HG03469 (cell line): ENCODE data around the gene MSMP.
A peak's percentile ranks its signal among the peaks of the same experiment; 100 is the strongest.

Experiments used
- ATAC-seq: cut with Tn5 transposase; IDR thresholded peaks from one replicate; pipeline ENCODE4 v1.9.1; 2021; ENCODE audit warnings: mild to moderate bottlenecking, moderate library complexity, moderate number of reproducible peaks; ENCODE audit not compliant: unreplicated experiment

Gene MSMP

DNA sequence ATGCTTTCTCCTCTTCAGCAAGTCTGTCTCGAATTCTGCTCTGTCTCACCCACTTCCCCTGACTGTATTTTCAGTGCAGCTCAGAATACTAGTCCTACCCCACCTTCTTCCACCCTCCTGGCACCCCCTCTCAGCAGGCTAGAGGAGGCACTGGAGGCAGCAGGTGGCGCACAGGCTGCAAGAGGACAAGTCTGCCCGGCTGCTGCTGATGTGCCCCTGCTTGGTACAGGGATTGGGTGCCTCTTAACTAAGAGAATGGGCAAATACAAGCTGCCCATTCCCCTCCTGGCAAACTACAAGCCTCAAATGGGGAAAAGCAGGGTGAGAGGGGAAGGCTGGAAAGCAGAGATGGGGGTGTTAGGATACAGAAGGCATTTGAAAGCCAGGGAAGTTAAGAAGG is 27.1 kb downstream of the MSMP start:
- no peak for ATAC-seq

DNA sequence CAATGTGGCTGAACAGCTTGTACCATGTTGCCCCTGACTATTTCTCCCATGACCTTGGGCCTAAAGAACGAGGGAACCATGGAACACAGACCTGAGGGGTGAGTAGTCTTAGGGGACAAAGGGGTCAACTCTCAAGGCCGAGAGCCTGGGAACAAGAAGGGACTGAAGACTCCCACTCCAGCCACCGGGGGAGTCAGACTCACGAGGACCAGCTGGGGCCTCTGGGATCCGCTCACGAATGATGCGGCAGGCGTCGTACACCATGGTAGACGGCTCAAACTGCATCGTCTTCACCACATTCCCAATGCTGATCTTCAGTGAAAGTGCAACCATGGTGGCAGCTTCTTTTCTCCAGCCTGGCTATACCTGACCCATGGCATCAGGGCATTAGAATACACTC is 28.7 kb downstream of the MSMP start:
- no peak for ATAC-seq

DNA sequence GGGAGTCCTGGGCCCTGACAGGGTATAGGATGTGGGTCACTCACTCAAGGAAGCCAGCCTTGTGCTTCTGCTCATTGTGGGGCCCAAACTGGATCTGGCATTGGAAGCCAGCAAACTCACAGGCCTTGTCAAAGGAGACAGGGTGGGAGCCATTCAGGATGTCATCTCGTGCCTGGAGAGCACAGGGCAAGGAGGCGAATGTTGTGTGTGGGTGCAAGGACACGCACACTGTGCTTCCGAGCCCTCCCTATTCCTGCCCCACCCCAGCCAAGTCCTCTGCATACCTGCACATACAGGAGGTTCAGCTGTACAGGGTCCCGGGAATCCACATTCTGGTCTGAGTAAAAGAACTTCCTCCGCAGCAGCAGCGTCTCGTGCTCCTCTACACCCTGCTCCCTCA is 30.2 kb downstream of the MSMP start:
- no peak for ATAC-seq

DNA sequence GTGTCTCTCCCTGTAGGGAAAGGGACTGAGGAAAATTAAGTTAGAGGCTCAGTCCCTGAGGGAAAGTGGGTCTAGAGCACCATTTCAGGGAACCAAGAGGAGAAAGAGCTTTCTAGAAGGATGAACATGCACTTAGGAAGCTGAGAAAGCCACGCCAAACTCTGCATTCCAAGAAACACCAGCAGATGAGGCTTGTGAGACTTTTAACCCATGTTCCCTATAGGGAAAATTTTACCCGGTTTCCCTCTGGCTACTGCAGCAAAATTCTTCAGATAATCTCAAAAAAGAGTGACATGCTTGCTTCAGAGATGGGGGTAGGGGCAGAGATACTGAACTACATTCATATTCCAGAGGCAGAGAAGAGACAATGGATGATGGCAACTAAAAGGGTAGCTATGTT is 30.6 kb downstream of the MSMP start:
- ATAC-seq: no peak

DNA sequence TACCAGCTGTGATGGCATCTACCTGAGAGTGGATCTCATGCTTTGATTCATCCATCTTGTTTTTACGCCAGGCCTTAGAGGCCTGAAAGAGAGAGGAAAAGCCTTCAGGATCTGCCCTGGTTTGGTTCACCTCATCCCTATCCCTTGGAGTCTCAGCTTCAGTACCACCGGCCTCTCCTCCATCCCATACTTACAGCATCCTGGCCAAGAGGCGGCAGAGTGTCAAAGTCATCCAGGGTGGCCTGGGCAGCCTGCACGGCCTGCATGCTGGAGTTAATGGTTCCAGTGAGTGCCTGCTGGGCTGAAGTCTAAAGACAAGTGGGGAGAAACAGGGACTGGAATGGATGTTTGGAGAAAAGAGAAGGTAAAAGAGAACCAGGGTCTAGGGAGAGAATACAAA is 34.5 kb downstream of the MSMP start:
- no peak for ATAC-seq

DNA sequence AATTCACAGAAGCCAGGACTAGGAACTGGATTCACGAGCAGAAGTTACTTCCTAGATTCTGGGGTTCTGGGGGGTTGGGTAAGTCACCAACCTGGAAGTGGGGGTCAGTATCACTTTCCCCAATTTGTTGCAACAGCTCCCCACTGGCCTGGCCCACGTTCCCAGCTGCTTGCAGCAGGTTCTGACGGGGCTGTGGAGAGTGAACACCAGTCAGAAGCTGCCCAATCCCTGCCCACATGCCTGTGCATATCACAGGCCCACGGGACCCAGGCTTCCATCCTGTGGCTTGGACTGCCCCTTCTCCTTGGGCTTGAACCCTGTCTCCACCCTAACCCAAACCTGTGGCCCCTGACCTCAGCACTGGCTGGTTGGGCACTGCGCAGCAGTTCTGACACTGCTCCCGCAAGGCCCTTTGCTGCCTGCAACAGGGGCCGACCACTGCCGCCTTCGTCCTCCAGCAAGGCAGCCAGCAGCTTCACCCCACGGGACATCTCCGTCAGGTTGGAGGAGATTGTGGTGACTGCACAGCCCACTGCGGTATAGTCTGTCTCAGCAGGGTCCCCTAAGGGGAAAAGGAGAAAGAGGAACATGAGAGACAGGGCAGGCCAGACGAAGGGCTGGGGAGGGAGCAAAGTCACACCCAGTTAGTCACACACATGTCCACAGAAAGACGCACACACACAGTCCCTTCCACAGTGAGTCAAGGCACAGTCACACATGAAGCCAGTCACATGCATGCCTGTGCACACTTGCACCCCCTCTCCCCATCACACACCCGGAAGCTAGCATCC is 35.2 kb downstream of the MSMP start:
- peak; percentile 41 for ATAC-seq

DNA sequence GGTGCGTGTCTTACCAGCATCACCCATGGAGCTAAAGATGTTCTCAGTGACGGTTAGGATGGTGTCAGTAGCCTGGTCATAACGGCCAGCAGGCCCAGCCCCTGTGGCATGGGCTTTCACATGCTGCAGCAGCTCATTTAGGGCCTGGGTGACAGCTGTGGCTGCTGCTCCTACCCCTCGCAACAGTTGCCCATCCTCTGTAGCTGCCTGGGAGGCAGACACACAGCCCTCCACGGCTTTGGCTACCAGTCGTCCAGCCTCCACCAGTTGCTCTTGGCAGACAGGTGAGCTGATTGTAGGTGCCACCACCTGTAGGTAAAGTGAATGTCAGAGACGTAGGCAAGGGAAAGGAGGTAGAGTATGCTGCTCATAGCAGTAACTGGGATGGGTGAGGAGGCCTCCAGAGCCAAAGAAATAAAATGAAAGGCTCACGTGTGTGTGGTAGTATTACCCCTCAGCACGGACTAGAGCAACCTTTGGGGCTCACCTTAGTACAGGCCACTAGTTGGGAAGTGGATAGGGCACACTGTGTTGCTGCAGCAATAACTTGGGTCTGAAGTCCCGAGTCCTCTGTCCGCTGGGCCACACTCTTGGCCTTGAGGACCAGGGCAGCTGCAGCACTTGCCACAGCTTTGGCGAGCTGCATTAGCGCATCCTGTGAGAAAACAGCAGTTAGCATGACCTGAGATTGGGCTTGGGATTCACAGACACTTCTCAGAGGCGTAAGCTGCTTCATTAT is 36.8 kb downstream of the MSMP start:
- no peak for ATAC-seq

DNA sequence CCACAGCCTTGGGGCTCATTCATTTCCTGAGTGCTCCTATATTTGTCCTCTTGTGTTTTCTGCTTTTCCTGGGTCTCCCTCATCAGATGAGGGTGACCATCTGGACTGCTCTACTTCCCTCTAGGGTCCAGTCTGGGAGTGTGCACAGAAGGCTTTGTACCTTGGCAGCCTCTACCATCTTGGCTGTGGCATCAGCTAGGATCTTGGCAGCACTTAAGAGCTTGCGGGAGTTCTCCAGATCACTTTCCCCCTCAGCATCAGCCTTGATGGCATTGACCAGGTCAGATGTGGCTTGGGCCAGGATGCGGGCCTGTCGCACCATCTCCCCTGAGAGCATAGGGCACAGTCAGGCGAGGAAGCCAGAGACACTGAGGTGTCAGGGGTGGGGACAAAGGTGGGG is 37.8 kb downstream of the MSMP start:
- no peak for ATAC-seq

DNA sequence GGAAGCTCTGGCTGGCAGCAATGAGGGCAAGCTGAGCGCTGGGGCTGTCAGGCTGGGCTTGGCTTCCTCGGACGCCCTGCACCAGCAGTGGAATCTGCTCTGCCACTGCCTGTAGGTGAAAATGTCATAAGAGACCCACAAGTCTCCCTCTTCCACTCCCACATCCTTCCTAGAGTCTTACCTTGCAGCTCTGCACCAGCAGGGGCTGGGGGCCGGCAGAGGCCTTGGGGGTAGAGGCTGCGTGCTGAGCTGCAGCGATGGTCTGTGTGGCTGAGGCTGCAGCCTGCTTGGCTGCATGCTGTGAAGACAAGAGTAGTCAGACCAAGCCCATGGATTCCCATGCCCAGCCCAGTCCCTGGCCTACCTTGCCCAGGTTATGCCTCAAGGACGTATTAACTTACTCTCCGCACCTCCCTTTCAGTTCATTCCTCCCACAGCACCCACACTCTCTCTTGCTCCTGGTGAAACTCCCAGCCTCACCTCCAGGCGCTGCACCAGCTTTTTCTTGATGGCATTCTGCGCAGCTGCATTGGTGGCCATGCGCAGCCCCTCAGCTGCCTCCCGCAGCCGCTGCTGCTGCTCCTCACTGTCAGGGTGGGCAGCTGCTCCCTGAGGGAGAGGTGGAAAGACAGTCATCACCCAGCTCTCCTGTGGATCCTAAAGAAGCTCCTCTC is 39.4 kb downstream of the MSMP start:
- ATAC-seq: no peak

DNA sequence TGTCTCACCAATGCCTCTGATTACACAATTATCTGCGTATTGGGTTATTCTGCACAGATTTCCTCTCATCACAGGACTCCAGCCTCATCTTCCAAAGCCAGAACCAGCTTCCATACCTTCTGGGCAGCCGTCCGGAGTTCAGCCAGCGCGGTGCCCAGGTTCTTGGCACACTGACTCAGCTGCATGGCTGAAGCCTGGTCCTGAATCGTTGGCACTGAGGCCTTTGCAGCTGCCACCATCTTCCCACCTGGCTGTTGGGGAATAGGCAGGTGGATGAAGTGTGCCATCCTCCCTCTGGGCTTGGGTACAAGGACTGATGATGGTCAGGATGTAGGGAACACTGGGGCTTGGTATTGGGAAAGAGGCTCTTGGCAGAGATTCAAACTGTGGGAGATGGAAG is 40.0 kb downstream of the MSMP start:
- ATAC-seq: no peak

DNA sequence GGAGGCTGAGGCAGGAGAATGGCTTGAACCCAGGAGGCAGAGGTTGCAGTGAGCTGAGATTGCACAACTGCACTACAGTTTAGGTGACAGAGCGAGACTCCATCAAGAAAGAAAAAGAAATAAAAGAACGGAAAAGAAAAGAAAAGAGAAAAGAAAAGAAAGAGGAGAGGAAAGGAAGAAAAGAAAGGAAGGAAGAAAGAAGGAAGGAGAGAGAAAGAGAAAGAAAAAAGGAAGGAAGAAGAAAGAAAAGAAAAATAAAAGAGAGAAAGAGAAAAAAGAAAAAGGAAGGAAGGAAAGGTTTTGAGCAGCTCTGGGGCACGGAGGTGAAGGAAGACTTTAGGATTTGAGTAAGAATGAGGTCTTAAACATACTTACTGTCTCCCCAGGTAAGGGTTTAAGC is 40.5 kb downstream of the MSMP start:
- no peak for ATAC-seq

DNA sequence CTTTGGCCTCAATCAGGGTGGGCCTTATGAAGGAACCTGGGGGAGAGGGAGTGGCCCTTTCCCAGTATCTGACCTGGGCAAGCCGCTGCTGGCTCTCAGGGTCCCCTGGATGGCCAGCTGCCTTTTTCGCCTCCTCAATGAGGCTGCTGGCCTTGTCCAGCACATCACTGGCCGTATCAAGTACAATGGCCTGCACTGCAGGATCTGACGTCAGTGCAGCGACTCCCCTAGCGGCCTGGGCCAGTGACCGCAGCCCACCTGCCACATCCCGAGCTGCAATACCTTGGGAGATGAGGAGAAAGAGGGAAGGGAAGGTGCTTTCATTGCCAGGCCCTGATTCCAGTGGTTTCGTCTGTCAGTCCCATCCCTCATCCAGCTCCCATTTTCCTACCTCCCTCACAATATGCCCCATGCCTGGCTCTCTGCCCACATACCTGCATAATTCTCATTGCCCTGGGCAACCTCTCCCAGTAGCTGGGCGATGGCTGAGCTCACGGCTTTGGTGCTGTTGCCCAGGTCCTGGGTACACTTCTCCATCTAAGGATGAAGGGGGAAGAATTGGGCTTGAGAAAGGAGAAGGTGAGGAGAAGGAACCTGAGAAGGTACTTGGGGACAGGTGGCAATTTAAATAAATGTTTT is 41.2 kb downstream of the MSMP start:
- ATAC-seq: no peak

DNA sequence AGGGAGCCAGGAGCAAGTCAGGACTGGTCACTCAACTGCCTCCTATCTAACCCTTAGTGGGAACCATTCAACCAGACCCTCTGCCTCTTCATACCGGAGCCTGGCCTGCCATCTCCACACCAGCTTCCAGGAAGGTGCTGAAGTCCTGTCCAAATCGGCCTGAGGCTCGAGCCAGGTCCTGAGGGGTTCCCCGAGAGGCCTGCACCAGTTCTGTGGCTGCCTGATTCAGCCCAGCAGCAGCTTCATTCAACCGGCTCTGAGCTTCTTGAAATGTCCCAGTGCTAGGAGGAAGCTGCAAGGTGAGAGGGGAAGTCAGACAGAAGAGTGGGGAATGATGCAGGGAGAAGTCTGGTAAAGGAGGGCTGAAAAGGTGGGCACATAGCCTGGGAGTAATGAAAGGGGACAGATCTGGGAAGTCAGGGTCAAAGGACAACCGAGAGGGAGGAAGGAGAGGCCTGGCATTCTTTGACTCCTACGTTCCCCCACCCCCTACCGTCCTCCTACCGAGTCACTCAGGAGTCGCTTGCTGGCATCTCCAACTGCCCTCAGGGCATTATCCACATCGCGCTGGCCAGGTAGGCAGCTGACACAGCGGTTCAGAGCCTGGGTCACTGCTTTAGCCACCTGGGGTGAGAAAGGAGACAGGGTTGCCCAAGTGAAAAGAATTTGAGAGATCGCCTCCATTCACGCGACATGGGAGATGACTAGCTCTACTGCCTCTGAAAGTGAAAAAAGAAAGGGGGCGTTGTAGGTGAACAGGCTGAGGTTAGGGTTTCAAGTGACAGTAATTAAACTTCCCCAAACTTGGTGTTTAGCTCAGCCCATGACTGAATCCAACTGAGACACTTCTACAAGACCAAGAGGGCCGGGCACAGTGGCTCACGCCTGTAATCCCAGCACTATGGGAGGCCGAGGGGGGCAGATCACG is 42.3 kb downstream of the MSMP start:
- no peak for ATAC-seq

DNA sequence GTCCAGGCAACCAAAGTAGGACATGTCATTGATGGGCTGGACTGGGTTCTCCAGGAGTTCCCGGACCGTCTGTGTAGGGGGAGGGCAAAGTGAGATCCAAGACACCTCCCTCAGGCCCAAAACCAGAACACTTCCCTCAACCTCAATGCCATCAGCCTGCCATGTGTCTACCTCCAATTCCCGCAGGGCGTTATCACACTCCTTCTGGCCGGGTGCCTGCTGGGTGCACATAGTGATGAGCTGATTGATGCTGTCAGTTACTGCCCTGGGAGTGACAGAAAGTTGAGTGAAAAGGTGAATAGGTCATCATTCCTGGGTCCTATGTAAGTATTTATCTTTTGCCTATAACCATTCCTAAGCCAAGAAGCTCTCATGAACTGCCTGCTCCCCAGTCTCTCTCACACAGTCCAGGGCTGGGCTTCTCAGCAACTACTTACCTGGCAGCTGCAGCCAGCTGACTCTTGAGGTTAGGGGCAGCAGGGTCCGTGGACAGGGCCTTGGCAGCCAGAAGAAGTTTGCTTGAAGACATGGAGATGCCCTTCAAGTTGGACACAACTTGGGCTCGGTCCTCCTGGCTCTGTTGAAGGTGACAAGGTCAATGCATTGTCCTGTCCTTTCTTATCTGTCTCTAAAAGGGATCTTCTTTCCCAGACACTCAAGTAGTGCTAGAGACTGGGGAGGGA is 43.1 kb downstream of the MSMP start:
- no peak for ATAC-seq

DNA sequence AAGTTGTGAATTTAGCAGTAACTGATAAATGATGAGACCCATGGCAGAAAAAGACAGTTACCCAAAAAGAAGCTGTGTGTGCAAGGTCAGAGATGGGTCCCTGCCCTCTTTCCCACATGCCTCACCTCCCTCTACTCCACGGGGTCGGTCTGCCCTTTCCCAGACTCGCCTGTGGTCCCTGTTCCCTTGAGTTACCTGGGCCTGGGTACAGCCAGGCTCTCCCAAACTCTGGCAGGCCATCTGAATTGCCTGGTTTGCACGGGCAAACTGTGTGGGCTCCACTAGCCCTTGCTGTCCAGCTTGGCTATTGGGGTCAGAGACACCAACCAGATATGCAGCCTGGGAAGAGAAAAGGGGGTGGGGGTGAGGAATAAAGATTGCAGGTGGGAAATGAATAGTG is 45.9 kb downstream of the MSMP start:
- ATAC-seq: no peak

DNA sequence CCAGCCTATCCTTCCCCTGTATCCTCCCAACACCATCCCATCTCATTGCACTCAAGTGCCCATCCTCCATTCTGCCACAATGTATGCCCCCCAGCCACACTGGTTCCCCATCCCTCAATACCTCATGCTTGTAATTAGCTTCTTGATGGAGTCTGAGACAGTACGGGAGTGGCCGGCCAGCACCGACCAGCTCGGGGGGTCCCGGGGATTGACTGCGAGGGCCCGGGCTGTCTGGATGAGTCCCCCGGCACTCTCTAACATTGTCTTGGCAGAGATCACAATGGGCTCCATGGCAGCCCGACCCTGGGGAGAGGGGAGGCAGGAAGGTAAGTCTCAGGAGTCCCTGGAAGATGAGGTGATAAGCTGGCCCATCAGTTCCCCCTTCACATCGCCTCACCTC is 47.1 kb downstream of the MSMP start:
- ATAC-seq: no peak

DNA sequence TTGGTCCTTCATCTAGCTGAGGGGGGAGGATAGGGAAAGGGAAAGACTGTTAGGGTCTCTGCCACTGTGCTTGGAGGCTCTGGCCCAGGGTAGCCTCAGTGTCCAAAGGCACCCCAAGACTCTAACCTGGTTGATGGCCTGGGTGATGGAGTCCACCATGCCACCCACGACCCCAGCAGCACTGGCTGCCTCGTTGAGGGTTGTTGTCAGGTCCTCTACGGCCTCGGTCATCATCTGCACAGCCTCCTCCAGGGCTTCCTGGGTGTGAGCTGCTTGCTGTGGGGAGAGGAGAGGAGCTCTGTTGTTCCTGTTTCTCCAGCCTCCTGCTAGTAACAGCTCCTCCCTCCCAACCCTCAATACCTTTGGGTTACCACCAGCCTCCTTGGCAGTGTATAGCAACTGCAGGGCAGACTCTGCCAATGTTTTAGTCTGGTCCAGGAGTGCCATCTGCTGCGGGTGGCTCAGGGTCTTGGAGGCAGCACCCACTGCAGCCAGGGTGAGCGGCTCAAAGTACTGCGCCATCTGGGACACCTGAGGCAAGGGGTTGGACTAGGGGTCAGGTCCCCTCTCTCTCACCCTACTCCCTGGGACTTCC is 48.1 kb downstream of the MSMP start:
- no peak for ATAC-seq

DNA sequence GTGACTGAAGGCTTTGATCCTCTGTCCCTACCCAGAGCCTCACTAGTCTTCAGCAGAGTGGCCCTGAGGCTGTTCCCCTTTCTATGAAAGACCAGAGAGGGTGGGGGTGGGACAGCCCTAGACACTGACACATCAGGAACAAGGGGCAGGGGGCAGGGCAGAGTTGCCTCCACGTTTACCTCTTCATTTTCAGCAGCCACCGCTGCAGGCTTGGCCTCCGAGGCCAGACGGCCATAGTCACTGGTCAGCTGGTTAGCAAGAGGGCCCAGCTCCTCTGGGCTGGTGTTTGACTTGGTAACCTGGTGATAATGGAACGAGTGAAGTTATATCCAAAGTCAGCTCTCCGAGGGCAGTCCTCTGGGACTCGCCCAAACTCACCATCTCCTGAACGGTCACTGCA is 48.7 kb downstream of the MSMP start:
- ATAC-seq: no peak

DNA sequence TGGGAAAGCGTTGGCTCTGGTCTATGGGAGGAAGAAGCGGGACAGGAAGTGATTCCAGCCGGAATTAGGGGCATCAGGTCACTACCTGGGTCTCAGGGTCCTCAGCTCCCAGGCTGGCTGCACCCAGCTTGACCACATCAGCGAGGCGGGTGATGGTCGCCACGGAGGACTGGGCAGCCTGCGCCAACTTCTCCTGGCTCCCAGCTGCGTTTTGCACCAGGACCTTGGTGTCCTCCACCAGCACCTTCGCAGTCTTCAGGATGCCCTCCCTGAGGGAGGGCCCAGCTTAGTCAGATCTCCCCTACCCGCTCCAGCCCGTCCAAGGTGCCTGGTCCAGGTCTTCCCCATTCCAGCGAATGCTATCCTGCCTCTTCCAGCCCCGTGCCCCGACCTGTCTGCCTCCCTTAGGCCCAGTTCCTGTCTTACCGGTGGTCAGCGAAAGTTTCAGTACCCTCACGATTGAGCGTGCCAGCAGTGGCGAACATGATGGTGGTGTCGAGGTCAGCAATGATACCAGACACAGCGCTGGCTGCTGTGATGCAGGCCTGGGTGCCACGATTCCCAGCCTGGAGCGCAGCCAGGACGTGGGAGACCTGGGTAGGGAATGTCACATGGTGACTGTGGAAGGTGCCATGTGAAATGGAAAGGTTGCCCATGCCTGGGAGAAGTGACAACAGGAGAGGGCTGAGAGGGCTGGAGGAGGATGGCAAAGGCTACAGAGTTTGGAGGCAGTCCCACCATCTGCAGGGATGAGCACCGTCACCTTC is 50.0 kb downstream of the MSMP start:
- no peak for ATAC-seq
